ENCODE measurements around the gene ZNF816.

- TF ChIP-seq POLR2A (IDR thresholded peaks at IDR 0.05): no peak
- TF ChIP-seq CTCF (IDR thresholded peaks at IDR 0.05): no peak
These were observed 49.3 kb upstream of the ZNF816 start for GRCh38 chr19:53012006-53012405.
